IMR-90 (cell line): ENCODE data around the gene EPHB1. TPM values are rescaled to one million over a fixed set of nuclear protein-coding genes. Genes with fewer than 3 reads are reported as not detected.

ENCODE experiments used
- ATAC-seq: fragments of 200-7000 bp; cut with Tn5 transposase; 2 replicates; pipeline ENCODE4 v1.9.1; 2020; ENCODE audit warnings: low read depth, mild to moderate bottlenecking, moderate library complexity
- BruUV-seq: library from RNA; stranded (reverse); fragments of 400-500 nt; replicated peaks from 2 replicates; lab custom pipeline; 2021; lab: Mats Ljungman, UMichigan
- CTCF ChIA-PET: fragments of 300-600 bp; formaldehyde crosslinking; extraction: SDS; loops from one replicate; lab custom pipeline; 2021; ENCODE audit warnings: antibody characterized with exemption; lab: Yijun Ruan, JAX
- POLR2A ChIA-PET: fragments of 300-600 bp; sonication (Branson Sonifier 250); formaldehyde crosslinking; loops from one replicate; lab custom pipeline; 2022; ENCODE audit warnings: antibody characterized with exemption; ENCODE audit not compliant: unreplicated experiment; lab: Charles Lee
- DNase-seq: peaks from one replicate; pipeline ENCODE4 v3.0.0; 2013
- H2AFZ ChIP-seq: replicated peaks from 2 replicates; pipeline ENCODE3; 2013; ENCODE audit warnings: low read length, mild to moderate bottlenecking; ENCODE audit not compliant: poor library complexity
- H2AK5ac ChIP-seq: 2 replicates; pipeline ENCODE4 v1.6.1; 2013; ENCODE audit warnings: low read depth, low read length, inconsistent platforms
- H2AK9ac ChIP-seq: replicated peaks from 2 replicates; pipeline ENCODE3; 2013; ENCODE audit warnings: mild to moderate bottlenecking, low read depth, low read length, moderate library complexity; ENCODE audit not compliant: poor library complexity
- H2BK120ac ChIP-seq: 2 replicates; pipeline ENCODE4 v1.6.1; 2013; ENCODE audit warnings: low read depth, low read length, inconsistent platforms
- H2BK15ac ChIP-seq: 3 replicates; pipeline ENCODE4 v1.6.1; 2013; ENCODE audit warnings: low read depth, low read length, inconsistent platforms
- H2BK20ac ChIP-seq: 2 replicates; pipeline ENCODE4 v1.6.1; 2013; ENCODE audit warnings: low read depth, mild to moderate bottlenecking, inconsistent platforms, low read length, moderate library complexity
- H2BK5ac ChIP-seq: 2 replicates; pipeline ENCODE4 v1.6.1; 2013; ENCODE audit warnings: mild to moderate bottlenecking, low read depth, low read length, inconsistent platforms; ENCODE audit not compliant: poor library complexity, severe bottlenecking
- H3K14ac ChIP-seq: replicated peaks from 2 replicates; pipeline ENCODE4 v1.6.1; 2013; ENCODE audit warnings: low read depth, low read length, inconsistent platforms
- H3K18ac ChIP-seq: 2 replicates; pipeline ENCODE4 v1.6.1; 2013; ENCODE audit warnings: low read depth, low read length, control low read depth
- H3K23ac ChIP-seq: 2 replicates; pipeline ENCODE4 v1.6.1; 2013; ENCODE audit warnings: low read depth, low read length, inconsistent platforms
- H3K27ac ChIP-seq: 2 replicates; pipeline ENCODE4 v1.5.1; 2013; ENCODE audit warnings: mild to moderate bottlenecking, control low read depth, low read length; ENCODE audit not compliant: insufficient read depth
- H3K27me3 ChIP-seq: 2 replicates; pipeline ENCODE4 v1.6.1; 2013; ENCODE audit warnings: low read length; ENCODE audit not compliant: control insufficient read depth, insufficient read depth
- H3K36me3 ChIP-seq: 2 replicates; pipeline ENCODE4 v1.6.1; 2013; ENCODE audit warnings: low read length, mixed read lengths; ENCODE audit not compliant: control insufficient read depth, insufficient read depth
- H3K4ac ChIP-seq: 2 replicates; pipeline ENCODE4 v1.6.1; 2013; ENCODE audit warnings: low read depth, low read length, inconsistent platforms
- H3K4me1 ChIP-seq: 2 replicates; pipeline ENCODE4 v1.6.1; 2013; ENCODE audit warnings: low read length, mixed read lengths; ENCODE audit not compliant: control insufficient read depth, insufficient read depth
- H3K4me2 ChIP-seq: 2 replicates; pipeline ENCODE4 v1.6.1; 2013; ENCODE audit warnings: low read depth, mild to moderate bottlenecking, control low read depth, low read length, moderate library complexity
- H3K4me3 ChIP-seq: 2 replicates; pipeline ENCODE4 v1.5.1; 2013; ENCODE audit warnings: low read depth, mild to moderate bottlenecking, control low read depth, low read length, moderate library complexity; ENCODE audit not compliant: insufficient read depth
- H3K56ac ChIP-seq: 2 replicates; pipeline ENCODE4 v1.6.1; 2013; ENCODE audit warnings: low read length, inconsistent platforms; ENCODE audit not compliant: insufficient read depth; ENCODE audit errors: extremely low read depth
- H3K79me1 ChIP-seq, 2 experiments: 2 replicates each; pipeline ENCODE4 v1.6.1; 2013; ENCODE audit warnings: low read length in 2 of 2, inconsistent platforms in 1 of 2, low read depth in 1 of 2
- H3K9ac ChIP-seq: 2 replicates; pipeline ENCODE4 v1.6.1; 2013; ENCODE audit warnings: low read depth, low read length, control low read depth
- H3K9me1 ChIP-seq: 2 replicates; pipeline ENCODE4 v1.6.1; 2013; ENCODE audit warnings: low read length, inconsistent platforms; ENCODE audit not compliant: insufficient read depth
- H3K9me3 ChIP-seq: 2 replicates; pipeline ENCODE4 v1.6.1; 2013; ENCODE audit warnings: low read length; ENCODE audit not compliant: control insufficient read depth, insufficient read depth
- H4K20me1 ChIP-seq: 2 replicates; pipeline ENCODE4 v1.6.1; 2013; ENCODE audit warnings: low read length, inconsistent platforms; ENCODE audit not compliant: insufficient read depth
- H4K5ac ChIP-seq: 2 replicates; pipeline ENCODE4 v1.6.1; 2013; ENCODE audit warnings: mild to moderate bottlenecking, low read depth, low read length, control low read depth
- H4K8ac ChIP-seq, 2 experiments: 2 replicates each; pipeline ENCODE4 v1.6.1; 2013; ENCODE audit warnings: low read depth in 2 of 2, low read length in 2 of 2, control low read depth in 1 of 2, inconsistent platforms in 1 of 2
- H4K91ac ChIP-seq: 2 replicates; pipeline ENCODE4 v1.6.1; 2013; ENCODE audit warnings: low read depth, low read length, inconsistent platforms; ENCODE audit not compliant: insufficient read depth
- BHLHE40 ChIP-seq: fragments of 150-350 bp; IDR thresholded peaks from 2 replicates; pipeline ENCODE4 v1.6.1; 2016; ENCODE audit warnings: mild to moderate bottlenecking, low read depth, low read length
- CEBPB ChIP-seq: IDR thresholded peaks from 2 replicates; pipeline ENCODE4 v1.6.1; 2012; ENCODE audit warnings: low read depth, low read length, improper control_type of control experiment
- ELK1 ChIP-seq: fragments of 150-350 bp; IDR thresholded peaks from 2 replicates; pipeline ENCODE4 v1.6.1; 2016; ENCODE audit warnings: low read depth, mild to moderate bottlenecking, low read length, moderate library complexity, borderline replicate concordance
- FOS ChIP-seq: fragments of 150-350 bp; IDR thresholded peaks from 2 replicates; pipeline ENCODE4 v1.6.1; 2016; ENCODE audit warnings: low read depth, low read length
- MAFK ChIP-seq: IDR thresholded peaks from 2 replicates; pipeline ENCODE4 v1.6.1; 2012; ENCODE audit warnings: low read depth, low read length, improper control_type of control experiment
- MAZ ChIP-seq: IDR thresholded peaks from 2 replicates; pipeline ENCODE4 v1.6.1; 2012; ENCODE audit warnings: low read depth, mild to moderate bottlenecking, low read length, improper control_type of control experiment, moderate library complexity, borderline replicate concordance
- MXI1 ChIP-seq: IDR thresholded peaks from 2 replicates; pipeline ENCODE4 v1.6.1; 2012; ENCODE audit warnings: low read depth, mild to moderate bottlenecking, low read length, moderate library complexity, borderline replicate concordance
- NFE2L2 ChIP-seq: fragments of 150-350 bp; IDR thresholded peaks from 2 replicates; pipeline ENCODE4 v1.6.1; 2016; ENCODE audit warnings: low read depth, mild to moderate bottlenecking, low read length
- POLR2A ChIP-seq: IDR thresholded peaks from 2 replicates; pipeline ENCODE4 v1.6.1; 2012; ENCODE audit warnings: mild to moderate bottlenecking, low read depth, low read length
- RAD21 ChIP-seq: IDR thresholded peaks from 2 replicates; pipeline ENCODE4 v1.6.1; 2012; ENCODE audit warnings: low read length, improper control_type of control experiment
- RFX5 ChIP-seq: IDR thresholded peaks from 2 replicates; pipeline ENCODE4 v1.8.0; 2012; ENCODE audit warnings: low read depth, mild to moderate bottlenecking, low read length, moderate library complexity
- USF2 ChIP-seq: fragments of 150-350 bp; IDR thresholded peaks from 2 replicates; pipeline ENCODE4 v1.6.1; 2017; ENCODE audit warnings: mild to moderate bottlenecking, antibody characterized with exemption, low read length, low read depth
- WGBS, 2 experiments: methylation state at CpG; one replicate each; pipeline versions ENCODE4 v1.1.5 to v1.1.7; 2013; ENCODE audit warnings: missing lambda C conversion rate in 2 of 2; ENCODE audit not compliant: insufficient read length in 1 of 2; ENCODE audit errors: extremely low coverage in 2 of 2; 5-methylcytosine and 5-hydroxymethylcytosine counted together
- dilution Hi-C: fragments of 300-500 bp; cut with HindIII; formaldehyde crosslinking; loops from one replicate; pipeline ENCODE4 v1.14.3; 2018; ENCODE audit warnings: low sequenced_read_pairs; ENCODE audit not compliant: unreplicated experiment
- in situ Hi-C: fragments of 300-500 bp; cut with MboI; formaldehyde crosslinking; loops from 3 replicates; pipeline ENCODE4 v1.14.3; 2019; ENCODE audit warnings: low sequenced_read_pairs, inconsistent platforms, mixed read lengths
- intact Hi-C: fragments of 100-400 bp; cut with micrococcal nuclease; formaldehyde crosslinking; loops from 2 replicates; pipeline ENCODE4 v1.10.0; 2022
- polyA plus RNA-seq, 3 experiments: library from polyadenylated mRNA; depleted of rRNA; stranded (reverse); fragments of >200 nt; gene quantifications; 2 replicates each; pipeline ENCODE4 v1.2.3, GENCODE V29; 2012; ENCODE audit warnings: low replicate concordance in 1 of 3
- total RNA-seq: library from RNA; depleted of rRNA; stranded (reverse); fragments of >200 nt; gene quantifications from 2 replicates; pipeline ENCODE4 v1.2.3, GENCODE V29; 2012
- TF ChIP-seq, protein P1 (sequence below): conservative IDR thresholded peaks from 2 replicates; pipeline ENCODE4 v1.5.1; 2012; ENCODE audit warnings: mild to moderate bottlenecking, low read depth, low read length, improper control_type of control experiment

The EPHB1 gene
- total and polyA plus RNA-seq, 2 of the 4 experiments (the other 2 are of a cell fraction): 0.17 to 0.36 TPM

- CTCF ChIA-PET: no interaction called here
- Histone ChIP-seq H2BK15ac (no peak overlapping the region), H3K4ac (no peak overlapping the region), H2BK120ac (no peak overlapping the region), H2BK20ac (no peak overlapping the region), H3K9me3 (peaks cover 11% of the 10 kb centered on the region; the same call in 1 of the 2 replicates), H2AFZ (no peak overlapping the region), H3K14ac (no peak overlapping the region), H2BK5ac (no peak overlapping the region), H3K36me3 (no peaks in the 10 kb centered on the region), H3K4me1 (no peaks in the 10 kb centered on the region), H3K18ac (no peak overlapping the region), H4K5ac (no peak overlapping the region), H3K79me1 (no peaks in the 10 kb centered on the region), H4K91ac (no peak overlapping the region), H3K4me3 (no peak overlapping the region), H3K27ac (no peak overlapping the region), H3K56ac (no peak overlapping the region), H3K23ac (no peak overlapping the region), H3K4me2 (no peak overlapping the region), H3K27me3 (no peaks in the 10 kb centered on the region), H2AK9ac (no peak overlapping the region), H2AK5ac (no peak overlapping the region), H4K8ac (no peak overlapping the region), H3K9me1 (no peaks in the 10 kb centered on the region), H4K20me1 (no peaks in the 10 kb centered on the region), H3K9ac (no peak overlapping the region)
- TF ChIP-seq, protein P1, sequence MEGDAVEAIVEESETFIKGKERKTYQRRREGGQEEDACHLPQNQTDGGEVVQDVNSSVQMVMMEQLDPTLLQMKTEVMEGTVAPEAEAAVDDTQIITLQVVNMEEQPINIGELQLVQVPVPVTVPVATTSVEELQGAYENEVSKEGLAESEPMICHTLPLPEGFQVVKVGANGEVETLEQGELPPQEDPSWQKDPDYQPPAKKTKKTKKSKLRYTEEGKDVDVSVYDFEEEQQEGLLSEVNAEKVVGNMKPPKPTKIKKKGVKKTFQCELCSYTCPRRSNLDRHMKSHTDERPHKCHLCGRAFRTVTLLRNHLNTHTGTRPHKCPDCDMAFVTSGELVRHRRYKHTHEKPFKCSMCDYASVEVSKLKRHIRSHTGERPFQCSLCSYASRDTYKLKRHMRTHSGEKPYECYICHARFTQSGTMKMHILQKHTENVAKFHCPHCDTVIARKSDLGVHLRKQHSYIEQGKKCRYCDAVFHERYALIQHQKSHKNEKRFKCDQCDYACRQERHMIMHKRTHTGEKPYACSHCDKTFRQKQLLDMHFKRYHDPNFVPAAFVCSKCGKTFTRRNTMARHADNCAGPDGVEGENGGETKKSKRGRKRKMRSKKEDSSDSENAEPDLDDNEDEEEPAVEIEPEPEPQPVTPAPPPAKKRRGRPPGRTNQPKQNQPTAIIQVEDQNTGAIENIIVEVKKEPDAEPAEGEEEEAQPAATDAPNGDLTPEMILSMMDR: no peak
- TF ChIP-seq MAZ (no peak), FOS (no peak), RAD21 (no peak), MXI1 (no peak), CEBPB (no peak), POLR2A (no peak), NFE2L2 (no peak), BHLHE40 (no peak), USF2 (no peak), MAFK (no peak), ELK1 (no peak), RFX5 (no peak)
- dilution Hi-C loops (no loop called here), in situ Hi-C loops (no loop called here), intact Hi-C loops (no loop called here)
- DNase-seq: no peak
- POLR2A ChIA-PET: no interaction called here
- no CpG with 5 or more reads among the region's 2 CpGs for WGBS, 2 experiments
- no peak for ATAC-seq
- no TSS peak for BruUV-seq
These were observed 404.1 kb downstream of the EPHB1 start for GRCh38 chr3:135199137-135199536.
